ENCODE results near the gene GYPC. TPM values are rescaled to one million over a fixed set of nuclear protein-coding genes. Genes with fewer than 3 reads are reported as not detected.

GYPC gene
- total RNA-seq, 3 donors from 2014 or later, result 61.6 to 181 (median 127) TPM

DNA sequence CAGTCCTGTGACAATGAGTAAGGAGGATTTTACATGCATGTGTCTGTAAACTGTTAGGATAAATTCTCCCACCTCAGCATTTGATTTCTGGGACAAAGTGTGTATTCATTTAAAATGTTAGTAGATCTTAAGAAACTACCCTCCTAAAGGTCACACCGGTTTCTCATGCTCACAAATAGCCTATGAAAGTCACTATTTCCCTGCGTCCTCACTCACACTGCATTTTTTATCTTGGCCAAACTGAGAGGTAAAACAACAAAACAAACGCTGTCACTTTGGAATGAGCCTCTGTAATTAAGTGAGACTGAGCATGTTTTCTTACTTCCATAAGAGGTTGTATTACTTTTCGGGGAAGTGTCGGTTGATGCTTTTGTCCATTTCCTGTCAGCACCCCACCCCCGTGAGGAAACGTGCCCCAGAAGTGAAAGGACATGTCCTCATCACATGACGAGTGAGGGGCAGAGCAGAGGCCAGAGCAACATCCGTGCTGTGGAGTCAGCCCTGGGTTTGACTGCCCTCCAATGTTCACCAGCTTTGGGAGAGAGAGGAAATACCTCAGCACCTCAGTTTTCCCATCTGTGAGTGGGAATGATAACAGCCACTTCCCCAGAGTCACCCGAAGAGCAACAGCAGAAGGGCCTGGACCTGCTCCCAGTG is 3.1 kb downstream of the GYPC start:
- peak in 1 of 2 donors; percentile 49 for DNase-seq (ENCODE audit: low spot score in 2 of 2)
- H3K4me3 ChIP-seq, result peak overlapping the region in 1 of 3 donors; percentile 19
- intact Hi-C loops (cut with DNase I; ENCODE audit: low total_unique reads), result no loop called here
- peak overlapping the region; percentile 91 to 97 for H3K27ac ChIP-seq
- no peaks in the 10 kb centered on the region for H3K36me3 ChIP-seq
- TF ChIP-seq POLR2AphosphoS5 (IDR thresholded peaks at IDR 0.05) (peak in 2 of 3 donors; percentile 52 to 91), POLR2A (IDR thresholded peaks at IDR 0.05) (no peak)
- no peaks in the 10 kb centered on the region for H3K27me3 ChIP-seq
- no peaks in the 10 kb centered on the region for H3K4me1 ChIP-seq
- H3K9me3 ChIP-seq, result no peaks in the 10 kb centered on the region

DNA sequence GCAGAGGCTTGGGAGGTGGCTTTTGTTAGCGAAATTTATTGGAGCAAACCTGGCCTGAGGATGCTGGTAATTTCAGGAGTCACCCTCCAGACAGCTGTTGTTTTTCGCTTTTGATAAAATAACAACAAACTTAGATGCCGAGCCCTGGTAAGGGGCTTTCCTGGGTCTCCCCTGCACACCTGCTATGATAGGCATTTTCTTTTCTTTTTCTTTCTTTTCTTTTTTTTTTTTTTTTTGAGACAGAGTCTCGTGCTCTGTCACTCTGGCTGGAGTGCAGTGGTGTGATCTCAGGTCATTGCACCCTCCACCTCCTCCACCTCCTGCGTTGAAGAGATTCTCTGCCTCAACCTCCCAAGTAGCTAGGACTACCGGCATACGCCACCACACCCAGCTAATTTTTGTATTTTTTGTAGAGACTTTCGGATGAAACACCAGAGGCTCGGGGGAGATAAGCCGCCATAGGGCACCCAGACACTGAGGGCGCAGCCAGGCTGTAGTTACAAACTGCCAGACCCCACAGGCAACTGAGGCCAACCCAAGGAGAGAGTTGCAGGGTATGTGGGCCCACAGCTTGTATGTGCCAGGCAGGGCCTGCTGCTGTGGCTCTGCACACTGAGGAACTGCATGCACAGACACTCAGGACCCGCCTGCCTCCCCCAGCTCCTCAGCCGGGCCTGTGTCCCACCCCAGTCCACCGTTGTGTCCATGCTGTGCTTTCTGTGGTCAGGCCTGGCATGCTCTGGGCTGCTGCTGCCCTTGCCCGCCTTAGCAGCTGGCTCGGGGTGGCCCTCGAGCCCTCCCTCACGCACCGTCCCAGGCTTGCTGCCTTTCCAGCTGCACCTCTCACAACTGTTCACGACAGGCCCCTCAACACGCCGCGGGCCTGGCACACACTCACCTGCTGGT is 3.9 kb downstream of the GYPC start:
- peak overlapping the region; percentile 91 to 97 for H3K27ac ChIP-seq
- no peaks in the 10 kb centered on the region for H3K9me3 ChIP-seq
- H3K4me3 ChIP-seq, result no peak overlapping the region
- no peak for DNase-seq (ENCODE audit: low spot score in 2 of 2)
- intact Hi-C loops (cut with DNase I; ENCODE audit: low total_unique reads), result no loop called here
- H3K36me3 ChIP-seq, result no peaks in the 10 kb centered on the region
- peaks cover 0 to 3% of the 10 kb centered on the region in 2 donors for H3K4me1 ChIP-seq
- TF ChIP-seq, protein P1, sequence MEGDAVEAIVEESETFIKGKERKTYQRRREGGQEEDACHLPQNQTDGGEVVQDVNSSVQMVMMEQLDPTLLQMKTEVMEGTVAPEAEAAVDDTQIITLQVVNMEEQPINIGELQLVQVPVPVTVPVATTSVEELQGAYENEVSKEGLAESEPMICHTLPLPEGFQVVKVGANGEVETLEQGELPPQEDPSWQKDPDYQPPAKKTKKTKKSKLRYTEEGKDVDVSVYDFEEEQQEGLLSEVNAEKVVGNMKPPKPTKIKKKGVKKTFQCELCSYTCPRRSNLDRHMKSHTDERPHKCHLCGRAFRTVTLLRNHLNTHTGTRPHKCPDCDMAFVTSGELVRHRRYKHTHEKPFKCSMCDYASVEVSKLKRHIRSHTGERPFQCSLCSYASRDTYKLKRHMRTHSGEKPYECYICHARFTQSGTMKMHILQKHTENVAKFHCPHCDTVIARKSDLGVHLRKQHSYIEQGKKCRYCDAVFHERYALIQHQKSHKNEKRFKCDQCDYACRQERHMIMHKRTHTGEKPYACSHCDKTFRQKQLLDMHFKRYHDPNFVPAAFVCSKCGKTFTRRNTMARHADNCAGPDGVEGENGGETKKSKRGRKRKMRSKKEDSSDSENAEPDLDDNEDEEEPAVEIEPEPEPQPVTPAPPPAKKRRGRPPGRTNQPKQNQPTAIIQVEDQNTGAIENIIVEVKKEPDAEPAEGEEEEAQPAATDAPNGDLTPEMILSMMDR (IDR thresholded peaks at IDR 0.05), result no peak
- TF ChIP-seq POLR2A (IDR thresholded peaks at IDR 0.05) (no peak), POLR2AphosphoS5 (IDR thresholded peaks at IDR 0.05) (no peak)
- no peaks in the 10 kb centered on the region for H3K27me3 ChIP-seq

DNA sequence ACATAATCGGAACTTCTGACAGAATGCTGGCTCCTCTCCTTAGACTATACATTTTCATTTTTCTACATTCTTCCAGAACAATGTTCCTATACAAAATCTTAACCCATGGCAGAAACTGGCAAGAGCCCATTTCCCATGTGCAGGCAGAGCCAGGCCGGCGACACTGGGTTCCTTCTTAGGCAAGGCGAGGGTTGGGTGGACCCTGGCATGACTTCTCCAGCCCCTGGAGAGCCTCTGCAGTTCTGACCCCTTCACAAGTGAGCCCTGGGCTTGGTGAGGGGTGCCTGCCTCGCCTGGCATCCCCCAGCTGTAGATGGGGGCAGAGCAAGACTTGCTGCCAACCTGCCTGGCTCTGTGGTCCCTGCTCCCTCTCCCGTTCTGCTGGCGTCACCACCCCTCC is 5.0 kb downstream of the GYPC start:
- no peak for DNase-seq (ENCODE audit: low spot score in 2 of 2)
- intact Hi-C loops (cut with DNase I; ENCODE audit: low total_unique reads), result no loop called here
- Histone ChIP-seq H3K9me3 (no peaks in the 10 kb centered on the region), H3K27ac (peak overlapping the region in 1 of 2 donors; percentile 68), H3K4me1 (peaks cover 0 to 3% of the 10 kb centered on the region in 2 donors), H3K4me3 (no peak overlapping the region), H3K36me3 (no peaks in the 10 kb centered on the region), H3K27me3 (no peaks in the 10 kb centered on the region)
- TF ChIP-seq, protein P1 (IDR thresholded peaks at IDR 0.05), result no peak

DNA sequence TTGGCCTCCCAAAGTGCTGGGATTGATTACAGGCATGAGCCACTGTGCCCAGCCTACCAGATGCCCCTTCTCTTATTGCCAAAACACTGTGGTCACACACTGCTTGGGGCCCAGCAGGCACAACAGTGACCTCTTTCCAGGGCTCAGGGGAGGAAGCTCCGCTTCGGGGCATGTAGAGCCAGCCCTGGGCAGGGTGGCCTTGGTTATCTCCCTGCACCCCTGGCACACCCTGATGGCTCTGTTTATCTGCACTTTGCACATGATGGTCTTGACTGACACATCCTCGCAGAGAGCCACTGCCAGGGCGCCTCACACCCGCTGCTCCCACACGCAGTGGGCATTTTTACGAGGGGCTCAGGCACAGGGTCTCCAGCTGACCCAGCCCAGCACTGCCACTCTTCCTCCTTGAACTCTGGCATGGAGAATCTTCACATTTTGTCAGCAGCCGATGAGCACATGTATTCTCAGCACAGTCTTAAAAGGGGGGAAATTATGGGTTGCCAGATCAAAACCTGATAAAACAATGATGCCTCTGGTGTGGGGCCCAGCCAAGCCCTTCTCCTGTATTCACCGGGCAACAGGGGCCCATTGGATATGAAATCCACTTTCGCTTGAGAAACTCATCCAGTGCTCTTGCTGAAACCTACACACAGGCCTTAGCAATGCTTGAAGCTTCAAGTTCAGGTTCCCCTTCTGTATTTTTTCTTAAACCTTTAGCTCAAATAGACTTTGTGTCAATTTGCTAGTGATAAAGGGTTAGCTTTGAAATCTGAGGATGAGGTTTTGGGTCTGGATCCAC is 5.9 kb downstream of the GYPC start:
- Histone ChIP-seq H3K27me3 (no peaks in the 10 kb centered on the region), H3K4me3 (no peak overlapping the region), H3K27ac (peak overlapping the region; percentile 17 to 26), H3K4me1 (peaks cover 0 to 3% of the 10 kb centered on the region in 2 donors), H3K36me3 (no peaks in the 10 kb centered on the region), H3K9me3 (no peaks in the 10 kb centered on the region)
- TF ChIP-seq POLR2A (IDR thresholded peaks at IDR 0.05), result no peak
- TF ChIP-seq POLR2AphosphoS5 (IDR thresholded peaks at IDR 0.05), result no peak
- TF ChIP-seq, protein P1 (IDR thresholded peaks at IDR 0.05), result no peak
- intact Hi-C loops (cut with DNase I; ENCODE audit: low total_unique reads), result no loop called here
- no peak for DNase-seq (ENCODE audit: low spot score in 2 of 2)

DNA sequence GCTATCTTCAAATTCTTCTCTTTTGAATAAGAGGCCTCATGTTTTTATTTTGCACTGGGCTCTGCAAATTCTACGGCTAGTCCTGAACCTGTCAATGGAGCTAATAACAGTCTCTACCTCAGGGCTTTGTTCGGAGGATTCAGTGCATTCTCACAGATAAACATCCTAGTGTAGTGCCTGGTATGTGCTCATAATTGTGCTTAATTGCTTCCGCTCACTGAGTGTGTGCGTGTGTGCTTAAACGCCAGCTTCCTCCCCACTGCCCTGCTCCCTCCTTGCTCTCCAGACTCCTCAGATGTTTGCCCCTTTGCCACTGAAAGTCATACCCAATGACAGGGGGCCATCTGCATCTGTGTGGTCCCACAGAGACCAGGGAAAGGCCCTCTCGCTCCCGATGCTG is 6.7 kb downstream of the GYPC start:
- Histone ChIP-seq H3K9me3 (no peaks in the 10 kb centered on the region), H3K4me1 (peaks cover 0 to 3% of the 10 kb centered on the region in 2 donors), H3K27ac (peak overlapping the region in 1 of 2 donors; percentile 17), H3K36me3 (no peaks in the 10 kb centered on the region), H3K4me3 (no peak overlapping the region), H3K27me3 (no peaks in the 10 kb centered on the region)
- intact Hi-C loops (cut with DNase I; ENCODE audit: low total_unique reads), result no loop called here
- TF ChIP-seq, protein P1 (IDR thresholded peaks at IDR 0.05), result no peak
- TF ChIP-seq POLR2A (IDR thresholded peaks at IDR 0.05) (no peak), POLR2AphosphoS5 (IDR thresholded peaks at IDR 0.05) (no peak)
- DNase-seq (ENCODE audit: low spot score in 2 of 2), result no peak
